Vagina (tissue), 2 donors: ENCODE results near the gene TTC32.

Experiments used
- POLR2A ChIP-seq, 2 donors: fragments of 450-650 bp; IDR thresholded peaks; one replicate each; pipeline ENCODE4 v1.6.1; 2017; ENCODE audit warnings: antibody characterized with exemption in 2 of 2, mild to moderate bottlenecking in 2 of 2, moderate library complexity in 2 of 2
- POLR2AphosphoS5 ChIP-seq, 2 donors: sonication (generic); formaldehyde crosslinking; IDR thresholded peaks; one replicate each; pipeline ENCODE4 v1.9.0; 2017; ENCODE audit warnings: antibody characterized with exemption in 2 of 2, mild to moderate bottlenecking in 2 of 2, low read depth in 1 of 2; ENCODE audit not compliant: insufficient read depth in 1 of 2
- TF ChIP-seq, protein P1 (sequence below), 3 experiments: fragments of 450-650 bp in 2 of 3; fragments of 200-600 bp in 1 of 3; sonication (generic) in 1 of 3; IDR thresholded peaks; one replicate each; pipeline ENCODE4 v1.5.1; 2017 to 2019; ENCODE audit warnings: antibody characterized with exemption in 3 of 3, mild to moderate bottlenecking in 2 of 3, moderate library complexity in 2 of 3

DNA sequence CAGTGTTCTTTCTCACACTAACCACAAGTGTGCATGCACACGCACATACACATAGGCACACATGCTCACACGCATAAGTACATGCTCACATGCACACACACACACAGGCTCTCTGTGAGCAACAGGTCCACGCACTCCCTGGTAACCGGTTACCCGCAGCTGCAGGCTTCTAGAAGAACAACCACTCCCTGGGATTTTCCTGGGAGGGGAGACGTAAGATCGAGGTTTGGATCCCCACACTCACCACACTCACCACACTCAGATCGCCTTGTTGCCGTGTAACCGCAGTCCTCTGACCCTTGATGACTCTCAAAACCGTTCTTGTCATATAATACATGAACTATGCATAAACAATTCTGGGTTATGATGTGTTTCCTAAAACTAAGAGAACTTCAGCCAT, 42.2 kb downstream of the TTC32 start:
- TF ChIP-seq, protein P1, sequence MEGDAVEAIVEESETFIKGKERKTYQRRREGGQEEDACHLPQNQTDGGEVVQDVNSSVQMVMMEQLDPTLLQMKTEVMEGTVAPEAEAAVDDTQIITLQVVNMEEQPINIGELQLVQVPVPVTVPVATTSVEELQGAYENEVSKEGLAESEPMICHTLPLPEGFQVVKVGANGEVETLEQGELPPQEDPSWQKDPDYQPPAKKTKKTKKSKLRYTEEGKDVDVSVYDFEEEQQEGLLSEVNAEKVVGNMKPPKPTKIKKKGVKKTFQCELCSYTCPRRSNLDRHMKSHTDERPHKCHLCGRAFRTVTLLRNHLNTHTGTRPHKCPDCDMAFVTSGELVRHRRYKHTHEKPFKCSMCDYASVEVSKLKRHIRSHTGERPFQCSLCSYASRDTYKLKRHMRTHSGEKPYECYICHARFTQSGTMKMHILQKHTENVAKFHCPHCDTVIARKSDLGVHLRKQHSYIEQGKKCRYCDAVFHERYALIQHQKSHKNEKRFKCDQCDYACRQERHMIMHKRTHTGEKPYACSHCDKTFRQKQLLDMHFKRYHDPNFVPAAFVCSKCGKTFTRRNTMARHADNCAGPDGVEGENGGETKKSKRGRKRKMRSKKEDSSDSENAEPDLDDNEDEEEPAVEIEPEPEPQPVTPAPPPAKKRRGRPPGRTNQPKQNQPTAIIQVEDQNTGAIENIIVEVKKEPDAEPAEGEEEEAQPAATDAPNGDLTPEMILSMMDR (IDR thresholded peaks at IDR 0.05), result no peak
- TF ChIP-seq POLR2AphosphoS5 (IDR thresholded peaks at IDR 0.05; ENCODE audit: insufficient read depth in 1 of 2, low read depth in 1 of 2) (no peak), POLR2A (IDR thresholded peaks at IDR 0.05) (no peak)
